ENCODE measurements around the gene HKDC1.

DNA sequence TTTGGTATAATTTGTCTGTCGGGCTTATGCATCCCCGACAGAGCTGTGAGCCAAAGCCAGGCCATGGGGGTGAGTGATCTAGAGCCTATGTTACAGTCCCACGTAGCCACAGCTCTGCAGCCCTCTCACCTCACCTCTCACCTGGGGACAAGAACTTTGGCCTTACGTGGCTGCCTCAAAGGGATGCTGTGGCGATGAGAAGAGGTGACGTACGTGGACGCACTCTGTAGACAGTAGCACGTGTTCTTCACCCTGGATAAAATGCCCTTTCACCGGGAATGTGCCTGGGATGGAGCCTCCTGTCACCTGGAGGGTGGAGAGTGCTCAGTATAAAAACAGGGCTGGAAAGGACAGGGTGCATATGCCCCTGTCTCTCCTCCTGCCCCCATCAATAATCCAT lies 5.5 kb downstream of the HKDC1 start:
- TF ChIP-seq, protein P1, sequence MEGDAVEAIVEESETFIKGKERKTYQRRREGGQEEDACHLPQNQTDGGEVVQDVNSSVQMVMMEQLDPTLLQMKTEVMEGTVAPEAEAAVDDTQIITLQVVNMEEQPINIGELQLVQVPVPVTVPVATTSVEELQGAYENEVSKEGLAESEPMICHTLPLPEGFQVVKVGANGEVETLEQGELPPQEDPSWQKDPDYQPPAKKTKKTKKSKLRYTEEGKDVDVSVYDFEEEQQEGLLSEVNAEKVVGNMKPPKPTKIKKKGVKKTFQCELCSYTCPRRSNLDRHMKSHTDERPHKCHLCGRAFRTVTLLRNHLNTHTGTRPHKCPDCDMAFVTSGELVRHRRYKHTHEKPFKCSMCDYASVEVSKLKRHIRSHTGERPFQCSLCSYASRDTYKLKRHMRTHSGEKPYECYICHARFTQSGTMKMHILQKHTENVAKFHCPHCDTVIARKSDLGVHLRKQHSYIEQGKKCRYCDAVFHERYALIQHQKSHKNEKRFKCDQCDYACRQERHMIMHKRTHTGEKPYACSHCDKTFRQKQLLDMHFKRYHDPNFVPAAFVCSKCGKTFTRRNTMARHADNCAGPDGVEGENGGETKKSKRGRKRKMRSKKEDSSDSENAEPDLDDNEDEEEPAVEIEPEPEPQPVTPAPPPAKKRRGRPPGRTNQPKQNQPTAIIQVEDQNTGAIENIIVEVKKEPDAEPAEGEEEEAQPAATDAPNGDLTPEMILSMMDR (conservative IDR thresholded peaks at IDR 0.05; ENCODE audit: low read depth, low read length), result no peak
- TF ChIP-seq EZH2 (IDR thresholded peaks at IDR 0.05; ENCODE audit: borderline replicate concordance, low read depth, low read length, poor library complexity, severe bottlenecking), result no peak
